ENCODE data around the gene LNX1.
"Not testable (repeated sequence)": the region's sequence is repeated elsewhere in the genome, so short reads cannot be mapped to it uniquely, and the experiment has no call there.

Gene LNX1

DNA sequence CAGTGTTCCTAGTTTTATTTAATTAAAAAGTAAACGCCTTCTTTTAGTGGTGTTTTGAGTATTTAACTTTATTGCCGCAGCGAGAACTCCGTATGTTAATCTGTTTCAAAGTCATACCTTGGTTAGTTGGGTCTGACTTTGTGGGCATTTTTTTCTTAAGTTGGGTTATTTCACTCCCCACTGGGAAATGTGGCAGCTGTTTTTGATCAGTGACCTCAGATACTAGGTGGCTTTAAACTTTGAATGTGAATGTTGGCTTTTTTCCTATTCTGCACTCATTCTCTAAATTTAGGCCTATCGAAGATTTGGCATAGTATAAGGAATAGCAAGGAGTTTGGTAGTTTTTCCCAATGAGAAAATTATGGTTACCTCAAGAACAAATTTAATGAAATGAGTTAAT is 127.9 kb downstream of the LNX1 start:
- no peak for DNase-seq (ENCODE audit: low read depth in 2 of 2)

GRCh38 chr4:53461244-53461643 is 130.0 kb downstream of the LNX1 start:
- no peak for DNase-seq (ENCODE audit: low read depth in 2 of 2)

- no peak for DNase-seq (ENCODE audit: low read depth in 2 of 2)
Observed at GRCh38 chr4:53459548-53459947, 131.7 kb downstream of the LNX1 start.

DNA sequence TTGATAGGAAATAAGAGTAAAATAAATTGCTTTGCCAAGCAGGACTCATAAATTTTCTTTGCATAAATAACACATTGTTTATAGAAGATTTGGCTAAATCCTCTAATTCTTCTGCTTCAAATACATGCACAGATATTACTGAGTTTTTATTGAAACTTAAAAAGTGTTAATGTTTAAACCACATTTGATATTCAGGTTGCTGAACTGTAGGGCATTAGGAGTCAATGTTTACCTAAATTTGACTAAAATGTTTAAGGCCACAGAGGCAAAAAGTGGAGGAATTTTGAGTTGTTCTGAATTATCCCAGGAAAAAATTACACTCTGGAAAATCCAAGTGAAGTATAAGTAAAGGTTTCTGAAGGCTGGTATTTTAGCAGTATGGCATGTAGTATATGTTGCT is 135.1 kb downstream of the LNX1 start:
- no peak for DNase-seq (ENCODE audit: low read depth in 2 of 2)

GRCh38 chr4:53455766-53456165 is 135.5 kb downstream of the LNX1 start:
- no peak for DNase-seq (ENCODE audit: low read depth in 2 of 2)

DNA sequence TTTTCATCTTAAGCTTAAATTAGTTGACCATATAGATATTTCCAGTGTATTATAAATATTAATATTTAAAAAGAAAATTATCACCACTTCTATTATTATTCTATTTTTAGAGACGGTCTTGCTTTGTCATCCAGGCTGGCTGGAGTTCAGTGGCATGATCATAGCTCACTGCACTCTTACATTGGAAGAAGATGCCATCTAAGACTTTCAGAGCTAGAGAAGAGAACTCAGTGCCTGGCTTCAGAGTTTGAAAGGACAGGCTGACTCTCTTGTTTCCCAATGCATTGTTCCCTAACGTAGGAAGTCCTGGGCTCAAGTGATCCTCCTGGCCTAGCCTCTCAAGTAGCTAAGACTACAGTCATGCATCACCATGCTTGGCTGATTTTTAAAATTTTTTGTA is 137.9 kb downstream of the LNX1 start:
- DNase-seq (ENCODE audit: low read depth in 2 of 2) = no peak

DNA sequence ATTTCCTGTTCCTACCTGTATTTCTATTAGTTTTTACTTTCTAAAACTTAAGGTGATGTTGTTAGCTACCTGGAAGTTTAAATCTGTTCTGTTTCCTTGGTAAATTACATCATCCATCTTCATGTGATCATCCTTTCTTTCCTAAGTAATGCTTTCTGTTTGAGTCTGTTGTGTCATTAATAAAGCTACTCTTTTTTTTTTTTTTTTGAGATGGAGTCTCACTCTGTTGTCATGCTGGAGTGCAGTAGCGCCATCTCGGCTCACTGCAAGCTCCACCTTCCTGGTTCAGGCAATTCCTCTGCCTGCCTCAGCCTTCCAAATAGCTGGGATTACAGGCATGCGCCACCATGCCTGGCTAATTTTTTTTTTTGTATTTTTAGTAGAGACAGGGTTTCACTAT is 140.5 kb downstream of the LNX1 start:
- DNase-seq (ENCODE audit: low read depth in 2 of 2) = no peak

DNA sequence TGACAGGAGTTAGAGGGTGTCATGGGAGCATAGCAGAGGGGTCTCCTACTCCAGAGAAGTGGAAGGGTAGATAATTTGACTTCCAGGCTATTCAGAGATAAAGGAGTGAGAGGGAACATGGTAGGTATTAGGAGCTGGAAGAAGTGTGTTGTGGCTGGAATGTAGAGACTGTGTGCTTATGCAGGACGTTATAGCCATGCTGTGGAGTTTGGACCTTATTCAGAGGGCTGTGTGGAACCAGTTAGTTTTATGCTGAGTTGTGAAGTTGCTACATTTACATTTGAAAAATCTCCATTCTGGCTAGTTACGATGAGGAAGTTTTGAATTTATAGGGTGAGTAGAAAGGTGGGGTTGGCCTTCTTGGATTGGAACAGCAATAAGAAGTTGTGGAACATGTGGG is 146.3 kb downstream of the LNX1 start:
- DNase-seq (ENCODE audit: low read depth in 2 of 2) = no peak

- DNase-seq (ENCODE audit: low read depth in 2 of 2) = no peak
Observed at GRCh38 chr4:53441564-53441963, 149.7 kb downstream of the LNX1 start.

DNA sequence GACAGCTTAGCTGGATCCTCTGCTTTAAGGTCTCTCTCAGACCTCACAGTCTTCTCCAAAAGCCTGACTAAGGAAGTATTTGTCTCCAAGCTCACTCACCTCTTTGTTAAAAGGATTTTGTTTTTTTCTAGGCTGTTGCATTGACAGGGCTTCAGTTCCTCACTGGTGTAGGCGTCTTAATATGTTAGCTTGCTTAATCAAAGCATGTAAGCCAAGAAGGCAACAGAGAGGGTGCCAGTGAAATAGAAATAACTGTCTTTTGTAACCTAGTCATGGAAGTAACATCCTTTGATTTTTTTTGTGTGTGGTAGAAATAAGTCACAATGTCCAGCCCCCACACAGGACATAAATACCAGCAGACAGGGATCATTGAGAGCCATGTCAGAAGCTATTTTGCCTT is 155.0 kb downstream of the LNX1 start:
- DNase-seq (ENCODE audit: low read depth in 2 of 2) = no peak

DNA sequence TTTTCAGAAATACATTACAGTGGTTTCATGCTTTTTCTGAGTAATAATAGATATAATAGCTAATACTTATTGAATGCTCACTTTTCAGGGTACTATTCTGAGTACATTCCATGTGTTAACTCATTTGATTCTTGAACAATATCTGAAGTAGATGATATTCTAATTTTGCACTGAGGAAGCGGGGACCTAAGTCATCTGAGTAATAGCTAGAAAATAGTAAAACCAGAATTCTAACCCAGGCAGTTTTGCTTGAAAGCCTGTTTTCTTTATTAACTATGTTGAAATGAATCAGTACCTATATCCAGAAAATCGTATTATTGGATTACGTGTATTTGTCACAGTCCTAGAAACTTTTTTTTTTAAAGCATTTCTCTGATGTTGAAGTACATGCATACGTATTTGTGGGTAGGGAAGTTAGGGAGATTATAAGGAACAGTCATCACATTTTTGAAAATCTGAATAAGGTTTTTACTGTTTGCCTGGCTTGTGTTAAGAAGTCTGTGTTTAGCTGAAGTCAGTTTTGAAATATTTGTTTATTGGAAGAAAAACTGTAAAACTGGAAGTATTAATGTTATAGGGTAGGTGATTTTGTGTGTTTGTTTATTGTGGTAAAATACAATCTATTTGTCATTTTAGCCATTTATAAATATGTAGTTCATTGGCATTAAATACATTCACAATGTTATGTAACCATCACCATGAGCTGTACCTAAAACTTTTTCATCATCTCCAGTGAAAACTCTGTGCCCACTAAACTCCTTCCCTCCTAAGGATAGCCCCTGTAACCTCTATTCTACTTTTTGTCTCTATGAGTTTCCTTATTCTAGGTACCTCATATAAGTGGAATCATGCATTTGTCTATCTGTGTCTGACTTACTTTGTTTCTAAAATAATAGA is 158.5 kb downstream of the LNX1 start:
- no peak for DNase-seq (ENCODE audit: low read depth in 2 of 2)

GRCh38 chr4:53431052-53431451 is 160.2 kb downstream of the LNX1 start:
- DNase-seq (ENCODE audit: low read depth in 2 of 2) = no peak

- DNase-seq (ENCODE audit: low read depth in 2 of 2) = no peak
Observed at GRCh38 chr4:53427366-53427765, 163.9 kb downstream of the LNX1 start.

GRCh38 chr4:53424280-53424679 is 167.0 kb downstream of the LNX1 start:
- DNase-seq (ENCODE audit: low read depth in 2 of 2) = no peak

DNA sequence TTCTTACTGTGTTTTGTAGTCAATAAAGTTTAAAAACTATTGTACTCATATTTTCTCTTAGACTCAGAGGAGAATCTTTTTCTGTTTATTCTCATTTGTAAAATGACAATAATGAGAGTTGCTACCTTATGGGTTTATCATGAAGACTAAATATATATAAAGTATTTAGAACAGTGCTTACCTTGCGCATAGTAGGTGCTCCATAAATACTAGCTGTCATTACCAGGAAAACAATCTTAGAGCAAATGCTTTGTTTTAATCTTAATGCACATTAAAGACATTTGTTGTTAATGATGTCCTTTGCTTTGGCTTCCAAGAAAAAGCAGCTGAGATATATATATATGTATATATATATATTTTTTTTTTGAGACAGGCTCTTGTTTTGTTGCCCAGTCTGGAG is 168.9 kb downstream of the LNX1 start:
- DNase-seq (ENCODE audit: low read depth in 2 of 2) = no peak

- DNase-seq (ENCODE audit: low read depth in 2 of 2) = no peak
Observed at GRCh38 chr4:53421791-53422190, 169.5 kb downstream of the LNX1 start.

- no peak for DNase-seq (ENCODE audit: low read depth in 2 of 2)
Observed at GRCh38 chr4:53419208-53419607, 172.1 kb downstream of the LNX1 start.

DNA sequence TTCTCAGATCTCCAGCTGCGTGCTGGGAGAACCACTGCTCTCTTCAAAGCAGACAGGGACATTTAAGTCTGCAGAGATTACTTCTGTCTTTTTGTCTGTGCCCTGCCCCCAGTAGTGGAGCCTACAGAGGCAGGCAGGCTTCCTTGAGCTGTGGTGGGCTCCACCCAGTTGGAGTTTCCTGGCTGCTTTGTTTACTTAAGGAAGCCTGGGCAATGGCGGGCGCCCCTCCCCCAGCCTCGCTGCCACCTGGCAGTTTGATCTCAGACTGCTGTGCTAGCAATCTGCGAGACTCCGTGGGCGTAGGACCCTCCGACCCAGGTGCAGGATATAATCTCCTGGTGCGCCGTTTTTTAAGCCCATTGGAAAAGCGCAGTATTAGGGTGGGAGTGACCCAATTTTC is 181.8 kb downstream of the LNX1 start:
- not testable (repeated sequence) for DNase-seq (ENCODE audit: low read depth in 2 of 2)
